Ovary (tissue), 3 donors: Measurements from ENCODE around the gene TBC1D16.

Source experiments
- CTCF ChIP-seq, 3 donors: fragments of 450-650 bp in 2 of 3; fragments of 200-600 bp in 1 of 3; IDR thresholded peaks; one replicate each; pipeline versions ENCODE4 v1.5.1 to v1.8.0; 2016 to 2022; ENCODE audit warnings: antibody characterized with exemption in 3 of 3, mild to moderate bottlenecking in 1 of 3
- EP300 ChIP-seq: sonication (generic); formaldehyde crosslinking; IDR thresholded peaks from one replicate; pipeline ENCODE4 v1.6.1; 2017; ENCODE audit warnings: antibody characterized with exemption
- POLR2A ChIP-seq: fragments of 450-650 bp; IDR thresholded peaks from one replicate; pipeline ENCODE4 v1.6.1; 2017; ENCODE audit warnings: antibody characterized with exemption, mild to moderate bottlenecking, moderate library complexity
- donor health status: DM: no; HTN: no; CAD: no.

GRCh38 chr17:79929257-79930061, 106.2 kb downstream of the TBC1D16 start:
- TF ChIP-seq EP300 (no peak), CTCF (IDR thresholded peaks at IDR 0.05) (no peak), POLR2A (no peak)
